Measurements from ENCODE around the gene XRRA1.

The XRRA1 gene

DNA sequence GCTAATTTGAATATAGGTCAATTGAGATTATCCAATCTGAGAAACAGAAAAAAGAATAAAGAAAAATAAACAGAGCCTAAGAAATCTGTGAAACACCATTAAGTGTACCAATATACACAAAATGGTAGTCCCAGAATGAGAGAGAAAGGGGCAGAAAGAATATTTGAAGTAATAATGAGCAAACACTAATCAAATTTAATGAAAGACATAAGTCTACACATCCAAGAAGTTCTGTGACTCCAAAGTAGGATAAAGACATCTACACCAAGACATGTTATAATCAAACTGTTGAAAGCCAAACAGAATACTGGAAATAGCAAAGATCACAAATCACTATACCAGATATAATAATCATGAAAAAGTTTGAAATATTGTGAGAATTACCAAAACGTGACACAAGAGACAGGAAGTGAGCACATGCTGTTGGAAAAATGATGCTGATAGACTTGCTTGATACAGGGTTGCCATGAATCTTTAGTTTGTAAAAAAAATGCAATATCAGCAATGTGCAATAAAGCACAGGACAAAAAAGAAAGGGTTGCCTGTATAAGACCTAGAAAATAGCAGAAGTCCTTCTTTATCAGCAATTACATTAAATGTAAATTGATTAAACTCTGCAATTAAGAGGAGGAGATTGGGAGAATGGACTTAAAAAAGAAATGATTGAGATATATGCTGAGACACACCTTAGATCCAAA is 124.5 kb downstream of the XRRA1 start:
- DNase-seq = no peak

DNA sequence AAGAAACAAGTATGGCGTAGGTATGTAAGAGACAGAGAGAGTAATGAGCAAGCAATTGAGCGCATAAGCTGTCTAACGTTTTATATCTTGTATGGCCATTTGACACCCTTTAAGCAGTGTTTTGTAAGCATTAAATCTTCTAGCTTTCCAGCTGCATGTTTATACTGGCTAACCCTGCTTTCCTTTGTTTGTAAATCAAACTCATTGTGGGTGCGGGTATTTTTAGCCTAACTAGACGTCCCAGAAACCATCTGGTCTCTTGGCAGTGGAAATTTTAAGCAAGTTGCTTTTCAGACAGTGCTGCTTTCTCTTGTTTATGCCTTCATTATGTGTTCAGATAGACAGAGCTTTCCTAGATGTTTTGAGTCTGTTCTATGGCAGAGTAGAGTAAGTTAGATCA is 126.7 kb downstream of the XRRA1 start:
- DNase-seq = no peak

DNA sequence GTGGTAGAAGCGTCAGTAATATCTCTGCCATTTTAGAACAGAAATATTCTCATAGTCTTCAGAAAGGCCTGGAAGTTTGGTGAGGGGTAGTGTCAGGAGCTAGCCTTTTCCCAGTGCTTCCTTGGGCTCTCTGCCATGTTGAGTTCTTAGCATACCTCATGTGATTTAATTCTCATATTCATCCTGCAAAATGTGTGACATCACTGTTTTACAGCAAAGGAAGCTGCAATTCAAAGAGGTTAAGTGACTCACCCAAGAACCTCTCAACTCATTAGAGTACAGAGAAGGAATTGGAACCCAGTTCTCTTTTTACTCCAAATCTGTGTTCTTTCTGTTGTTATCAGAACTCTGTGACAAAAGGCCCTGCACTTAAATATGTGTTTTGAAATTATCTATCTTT is 128.1 kb downstream of the XRRA1 start:
- no peak for DNase-seq

DNA sequence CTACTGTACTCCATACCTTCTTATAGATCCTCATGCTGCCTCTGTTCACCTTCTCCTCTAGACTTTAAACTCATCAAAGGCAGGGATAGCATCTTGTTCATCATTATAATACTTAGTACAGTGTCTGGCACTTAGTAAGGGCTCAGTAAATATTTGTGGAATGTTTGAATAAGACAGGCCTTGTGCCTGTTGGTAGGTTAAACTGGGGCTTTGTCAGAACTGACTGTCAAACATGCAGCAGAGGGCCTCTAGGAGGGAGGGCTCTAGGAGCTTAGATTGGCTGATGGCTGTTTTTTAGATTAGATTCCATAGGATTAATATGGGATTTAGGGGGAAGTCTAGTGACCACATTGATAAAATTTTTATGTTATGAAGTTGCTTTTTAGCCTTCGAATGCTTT is 129.5 kb downstream of the XRRA1 start:
- no peak for DNase-seq

DNA sequence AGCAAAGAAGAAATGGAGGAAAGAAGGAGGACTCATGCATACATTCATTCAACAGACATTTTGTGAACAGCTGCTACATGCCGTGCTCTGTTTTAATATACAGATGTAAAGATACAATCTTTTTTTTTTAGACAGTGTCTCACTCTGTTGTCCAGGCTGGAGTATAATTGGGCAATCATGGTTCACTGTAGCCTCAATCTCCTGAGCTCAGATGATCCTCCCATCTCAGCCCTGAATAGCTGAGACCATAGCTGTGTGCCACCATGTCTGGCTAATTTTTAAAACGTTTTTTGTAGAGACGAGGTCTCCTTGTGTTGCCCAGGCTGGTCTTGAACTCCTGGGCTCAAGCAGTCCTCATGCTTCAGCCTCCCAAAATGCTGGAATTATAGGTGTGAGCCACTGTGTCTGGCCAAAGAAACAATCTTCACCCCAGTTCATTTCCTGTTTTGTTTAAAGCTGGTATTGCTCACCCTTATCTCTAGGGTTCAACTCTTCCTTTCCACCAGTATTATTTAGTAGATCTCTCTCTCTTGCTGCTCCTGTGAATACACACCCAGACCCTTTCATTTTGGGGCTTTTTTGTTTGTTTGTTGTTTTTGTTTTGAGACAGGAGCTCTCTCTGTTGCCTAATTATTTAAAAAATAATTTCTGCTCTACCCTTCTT is 130.5 kb downstream of the XRRA1 start:
- no peak for DNase-seq

DNA sequence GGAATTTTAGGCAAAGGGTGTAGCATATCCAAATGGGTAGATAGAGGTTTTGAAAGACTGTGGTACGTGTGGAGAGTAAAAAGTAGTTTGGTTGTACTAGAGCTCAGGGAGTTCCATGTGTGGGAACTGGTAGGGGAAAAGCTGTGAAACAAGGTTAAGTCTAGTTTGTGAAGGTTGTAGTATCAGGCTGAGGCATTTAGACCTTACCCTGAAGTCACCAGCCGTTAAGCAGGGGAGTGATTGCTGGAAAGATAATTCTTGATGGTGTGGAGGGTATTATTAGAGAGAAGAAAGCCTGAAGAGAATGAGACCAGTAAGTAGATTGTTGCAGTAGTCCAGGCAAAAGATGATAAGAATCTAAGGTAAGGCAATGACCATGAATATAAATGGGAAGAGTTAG is 132.2 kb downstream of the XRRA1 start:
- no peak for DNase-seq

DNA sequence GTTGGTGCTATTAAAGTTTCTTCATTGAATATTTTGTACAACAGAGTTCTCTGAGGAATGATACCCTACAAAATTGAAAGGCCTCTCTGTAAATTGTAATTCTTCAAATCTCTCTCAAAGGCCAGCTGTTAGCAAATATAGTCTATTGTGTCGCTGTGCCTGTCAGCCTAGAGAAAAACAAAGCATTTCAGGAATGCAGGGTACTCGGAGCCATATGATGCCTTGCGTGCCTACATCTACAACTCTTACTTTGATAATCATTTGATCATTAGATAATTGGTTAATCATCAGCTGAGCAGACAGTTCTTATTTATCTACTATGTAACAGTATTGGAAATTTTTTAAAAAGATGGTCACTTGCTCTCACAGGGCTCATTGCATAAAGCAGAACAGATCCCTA is 132.9 kb downstream of the XRRA1 start:
- DNase-seq = no peak

DNA sequence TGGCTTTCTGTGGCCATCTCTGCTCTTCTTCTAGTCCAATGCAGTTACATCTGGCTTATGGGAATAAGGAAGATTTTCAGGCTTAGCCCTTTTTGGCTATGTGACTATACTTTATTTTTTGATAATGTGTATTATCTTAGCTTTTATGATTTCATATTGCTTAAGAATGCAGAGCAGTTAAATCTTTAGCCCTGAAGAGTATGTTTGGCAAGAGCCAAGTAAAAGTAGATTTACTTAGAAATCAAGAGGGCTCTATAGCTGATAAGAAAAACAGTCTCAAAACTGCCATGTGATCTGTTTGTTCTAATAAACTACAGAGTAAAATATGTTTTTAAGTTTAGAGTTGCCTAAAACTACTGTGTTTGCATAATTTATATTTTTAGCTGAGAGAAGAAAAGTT is 139.1 kb downstream of the XRRA1 start:
- no peak for DNase-seq

DNA sequence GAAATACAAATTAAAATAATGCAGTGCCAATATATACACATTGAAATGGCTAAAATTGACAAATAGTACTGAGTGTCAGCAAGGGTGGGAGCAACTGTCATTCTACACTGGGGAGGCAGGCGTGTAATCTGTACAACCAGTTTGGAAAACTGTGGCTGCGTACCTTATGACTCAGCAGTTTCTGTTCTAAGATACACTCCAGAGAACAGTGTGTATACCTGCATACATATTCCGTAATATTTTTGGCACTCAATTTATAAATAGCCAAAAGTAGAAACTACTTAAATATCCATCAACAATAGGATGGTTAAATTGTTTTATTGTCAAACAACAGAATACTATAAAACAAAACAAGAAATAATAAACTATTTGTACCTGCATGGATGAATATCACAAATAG is 142.6 kb downstream of the XRRA1 start:
- DNase-seq = no peak

DNA sequence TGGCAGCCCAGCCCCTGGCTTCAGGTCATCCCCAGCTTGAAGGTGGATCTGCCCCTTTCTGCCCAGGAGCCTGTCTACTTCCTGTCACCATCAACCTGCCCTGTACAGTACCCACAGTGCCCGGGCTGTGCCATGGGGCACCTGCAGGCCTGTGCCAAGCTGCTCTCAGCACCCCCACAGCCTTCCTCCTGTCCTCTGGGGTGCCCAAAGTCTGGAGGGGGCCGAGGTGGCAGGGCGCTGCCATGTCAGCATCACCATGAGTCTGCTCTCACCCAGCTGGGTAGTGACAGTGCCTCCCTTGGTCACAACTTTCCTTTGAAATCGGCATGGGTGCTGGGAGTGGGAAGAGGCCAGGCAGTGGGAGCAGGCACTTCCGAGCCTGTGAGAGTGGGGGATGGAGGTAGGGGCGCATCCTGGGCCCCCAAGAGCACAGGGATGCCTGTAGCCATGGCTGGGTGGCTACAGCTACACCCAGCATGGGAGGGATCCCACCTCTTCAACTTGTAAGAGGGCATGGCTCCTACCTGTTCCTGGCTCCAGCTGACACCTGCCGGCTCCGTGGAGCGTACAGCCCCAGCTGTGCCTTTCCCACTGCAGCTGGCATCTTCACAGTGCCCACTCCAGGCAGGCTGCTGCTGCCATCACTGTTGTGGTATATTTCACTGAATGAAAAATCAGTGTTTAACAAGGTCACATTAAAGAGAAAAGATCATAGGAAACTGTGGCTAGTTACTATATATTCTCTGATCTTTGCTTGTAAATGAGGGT is 157.4 kb downstream of the XRRA1 start:
- no peak for DNase-seq
